Measurements from ENCODE around the gene GPR183. TPM values are rescaled to one million over a fixed set of nuclear protein-coding genes. Genes with fewer than 3 reads are reported as not detected.

Gene GPR183
- total RNA-seq, 1 donor from 2014 or later: 0.19 TPM

DNA sequence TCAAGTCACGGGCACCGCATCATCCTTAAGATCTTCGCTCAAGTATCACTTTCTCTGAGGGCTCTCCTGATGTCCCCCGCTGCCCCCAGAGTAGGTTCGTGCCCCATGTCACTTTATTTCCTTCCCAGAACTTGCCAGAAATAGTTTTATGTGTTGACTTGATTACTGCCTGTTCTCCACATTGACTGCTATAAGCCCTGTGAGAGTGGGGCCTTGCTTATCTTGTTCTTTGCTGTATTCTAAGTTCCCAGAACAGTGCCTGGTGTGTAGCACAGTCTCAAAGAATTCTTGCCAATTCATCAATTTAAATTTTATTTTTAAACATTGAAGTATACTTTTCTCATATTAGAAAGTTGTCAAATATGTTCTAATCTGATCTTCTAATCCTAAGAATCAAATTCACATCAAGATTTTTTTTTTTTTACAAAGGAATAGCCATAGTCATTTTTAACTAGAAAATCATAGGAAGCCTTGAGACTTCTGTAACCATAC lies 32.1 kb upstream of the GPR183 start:
- H3K27me3 Mint-ChIP-seq (ENCODE audit: unreplicated experiment): no peaks in the 10 kb centered on the region
- TF ChIP-seq, protein P1, sequence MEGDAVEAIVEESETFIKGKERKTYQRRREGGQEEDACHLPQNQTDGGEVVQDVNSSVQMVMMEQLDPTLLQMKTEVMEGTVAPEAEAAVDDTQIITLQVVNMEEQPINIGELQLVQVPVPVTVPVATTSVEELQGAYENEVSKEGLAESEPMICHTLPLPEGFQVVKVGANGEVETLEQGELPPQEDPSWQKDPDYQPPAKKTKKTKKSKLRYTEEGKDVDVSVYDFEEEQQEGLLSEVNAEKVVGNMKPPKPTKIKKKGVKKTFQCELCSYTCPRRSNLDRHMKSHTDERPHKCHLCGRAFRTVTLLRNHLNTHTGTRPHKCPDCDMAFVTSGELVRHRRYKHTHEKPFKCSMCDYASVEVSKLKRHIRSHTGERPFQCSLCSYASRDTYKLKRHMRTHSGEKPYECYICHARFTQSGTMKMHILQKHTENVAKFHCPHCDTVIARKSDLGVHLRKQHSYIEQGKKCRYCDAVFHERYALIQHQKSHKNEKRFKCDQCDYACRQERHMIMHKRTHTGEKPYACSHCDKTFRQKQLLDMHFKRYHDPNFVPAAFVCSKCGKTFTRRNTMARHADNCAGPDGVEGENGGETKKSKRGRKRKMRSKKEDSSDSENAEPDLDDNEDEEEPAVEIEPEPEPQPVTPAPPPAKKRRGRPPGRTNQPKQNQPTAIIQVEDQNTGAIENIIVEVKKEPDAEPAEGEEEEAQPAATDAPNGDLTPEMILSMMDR (IDR thresholded peaks at IDR 0.05): no peak
- DNase-seq (ENCODE audit: extremely low spot score, unreplicated experiment): no peak
- no peaks in the 10 kb centered on the region for H3K9me3 Mint-ChIP-seq (ENCODE audit: unreplicated experiment)
- H3K4me1 Mint-ChIP-seq (ENCODE audit: unreplicated experiment): no peaks in the 10 kb centered on the region
- H3K27ac Mint-ChIP-seq (ENCODE audit: unreplicated experiment): no peak overlapping the region
- peaks cover 33% of the 10 kb centered on the region for H3K36me3 Mint-ChIP-seq (ENCODE audit: unreplicated experiment)
- H3K4me3 Mint-ChIP-seq (ENCODE audit: unreplicated experiment): no peak overlapping the region

DNA sequence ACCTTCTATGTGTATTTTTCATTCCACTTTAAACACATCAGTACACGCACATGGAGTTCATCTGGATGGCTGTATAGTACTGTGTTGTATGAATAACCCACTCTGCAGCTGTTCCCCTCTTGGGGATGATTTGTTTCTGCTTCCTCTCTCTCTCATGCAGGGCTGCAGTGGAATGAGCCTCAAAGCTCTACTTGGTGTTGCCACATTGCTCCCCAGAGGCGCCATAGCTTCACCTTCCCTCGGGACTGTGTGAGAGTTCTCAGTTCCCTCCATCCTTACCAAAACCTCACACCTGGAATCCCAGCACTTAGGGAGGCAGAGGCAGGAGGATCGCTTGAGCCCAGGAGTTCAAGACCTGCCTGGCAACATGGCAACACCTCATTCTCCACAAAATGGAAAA lies 28.4 kb upstream of the GPR183 start:
- Mint-ChIP-seq H3K4me1 (ENCODE audit: unreplicated experiment) (peaks cover 6% of the 10 kb centered on the region), H3K4me3 (ENCODE audit: unreplicated experiment) (no peak overlapping the region), H3K9me3 (ENCODE audit: unreplicated experiment) (no peaks in the 10 kb centered on the region), H3K36me3 (ENCODE audit: unreplicated experiment) (peaks cover 15% of the 10 kb centered on the region), H3K27ac (ENCODE audit: unreplicated experiment) (no peak overlapping the region), H3K27me3 (ENCODE audit: unreplicated experiment) (no peaks in the 10 kb centered on the region)
- no peak for DNase-seq (ENCODE audit: extremely low spot score, unreplicated experiment)
- TF ChIP-seq, protein P1 (IDR thresholded peaks at IDR 0.05): no peak

DNA sequence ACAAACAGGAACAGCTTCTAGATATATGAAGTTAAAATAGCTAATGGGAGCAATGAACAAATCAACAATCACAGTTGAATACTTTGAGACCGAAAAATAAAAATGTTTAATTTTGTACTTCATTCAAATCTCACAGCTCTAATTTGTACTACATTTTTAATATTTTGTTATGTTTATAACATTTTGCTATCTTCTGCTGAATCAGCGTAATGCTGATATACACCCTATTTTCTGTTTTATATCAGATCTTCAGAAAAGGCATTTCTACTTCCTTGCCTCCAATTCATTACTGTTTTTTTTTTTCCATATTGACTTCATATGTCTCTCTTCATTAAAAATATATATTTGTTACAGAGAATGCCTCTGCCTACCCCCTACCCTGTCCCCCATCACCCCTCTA lies 27.9 kb upstream of the GPR183 start:
- peaks cover 6% of the 10 kb centered on the region for H3K4me1 Mint-ChIP-seq (ENCODE audit: unreplicated experiment)
- H3K27me3 Mint-ChIP-seq (ENCODE audit: unreplicated experiment): no peaks in the 10 kb centered on the region
- TF ChIP-seq, protein P1 (IDR thresholded peaks at IDR 0.05): no peak
- H3K9me3 Mint-ChIP-seq (ENCODE audit: unreplicated experiment): no peaks in the 10 kb centered on the region
- H3K27ac Mint-ChIP-seq (ENCODE audit: unreplicated experiment): no peak overlapping the region
- no peak overlapping the region for H3K4me3 Mint-ChIP-seq (ENCODE audit: unreplicated experiment)
- DNase-seq (ENCODE audit: extremely low spot score, unreplicated experiment): no peak
- H3K36me3 Mint-ChIP-seq (ENCODE audit: unreplicated experiment): peaks cover 10% of the 10 kb centered on the region

DNA sequence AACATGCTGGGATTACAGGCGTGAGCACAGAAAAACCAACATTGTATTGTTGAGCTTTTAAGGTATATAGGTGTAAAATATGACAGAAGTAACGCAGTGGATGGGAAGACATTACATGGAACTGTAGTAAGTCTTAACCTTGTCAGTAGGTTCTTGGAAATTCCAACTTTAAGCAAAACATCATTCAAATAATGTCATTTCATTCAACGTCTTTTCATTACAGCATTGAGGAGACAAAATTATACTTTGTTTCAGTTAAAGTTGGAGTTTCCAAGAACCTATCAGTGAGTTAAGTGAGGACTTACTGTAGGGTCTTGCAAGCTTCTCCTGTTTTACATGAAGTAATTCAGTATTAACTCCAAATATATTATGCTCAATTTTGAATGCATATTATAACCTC lies 27.0 kb upstream of the GPR183 start:
- Mint-ChIP-seq H3K27me3 (ENCODE audit: unreplicated experiment) (no peaks in the 10 kb centered on the region), H3K9me3 (ENCODE audit: unreplicated experiment) (no peaks in the 10 kb centered on the region), H3K36me3 (ENCODE audit: unreplicated experiment) (peaks cover 16% of the 10 kb centered on the region), H3K27ac (ENCODE audit: unreplicated experiment) (no peak overlapping the region), H3K4me1 (ENCODE audit: unreplicated experiment) (peaks cover 6% of the 10 kb centered on the region), H3K4me3 (ENCODE audit: unreplicated experiment) (no peak overlapping the region)
- TF ChIP-seq, protein P1 (IDR thresholded peaks at IDR 0.05): no peak
- DNase-seq (ENCODE audit: extremely low spot score, unreplicated experiment): no peak

DNA sequence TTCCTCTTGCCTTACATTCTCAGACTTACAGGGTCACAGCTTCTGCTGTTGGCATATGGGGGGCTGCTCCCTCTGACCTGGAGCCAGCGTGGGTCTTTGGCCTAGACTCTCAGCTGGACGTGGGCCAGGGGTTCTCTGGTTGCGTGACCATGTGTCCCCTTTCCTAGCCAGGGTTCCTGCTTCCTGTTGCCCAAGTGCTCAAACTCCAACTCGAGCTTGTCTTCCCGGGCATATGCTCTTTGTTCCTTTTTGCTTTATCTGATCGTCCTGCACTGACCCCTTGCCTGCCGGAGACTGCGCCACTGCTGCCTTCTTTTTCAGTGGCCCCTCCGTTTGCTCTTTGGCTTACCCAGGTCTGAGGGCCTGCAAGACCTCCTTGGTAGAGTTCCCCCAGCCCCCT lies 25.3 kb upstream of the GPR183 start:
- H3K36me3 Mint-ChIP-seq (ENCODE audit: unreplicated experiment): peaks cover 16% of the 10 kb centered on the region
- no peaks in the 10 kb centered on the region for H3K9me3 Mint-ChIP-seq (ENCODE audit: unreplicated experiment)
- H3K4me3 Mint-ChIP-seq (ENCODE audit: unreplicated experiment): no peak overlapping the region
- H3K4me1 Mint-ChIP-seq (ENCODE audit: unreplicated experiment): peaks cover 6% of the 10 kb centered on the region
- no peak for DNase-seq (ENCODE audit: extremely low spot score, unreplicated experiment)
- H3K27ac Mint-ChIP-seq (ENCODE audit: unreplicated experiment): no peak overlapping the region
- TF ChIP-seq, protein P1 (IDR thresholded peaks at IDR 0.05): no peak
- no peaks in the 10 kb centered on the region for H3K27me3 Mint-ChIP-seq (ENCODE audit: unreplicated experiment)
